ENCODE results near the gene AIP.

- no peak for TF ChIP-seq CTCF (IDR thresholded peaks at IDR 0.05)
- no peak for TF ChIP-seq POLR2A (IDR thresholded peaks at IDR 0.05)
- no peak for TF ChIP-seq POLR2AphosphoS5 (IDR thresholded peaks at IDR 0.05)
Observed at GRCh38 chr11:67522338-67522737, 39.5 kb downstream of the AIP start.
